Subcutaneous abdominal adipose tissue (tissue), 5 donors: Measurements from ENCODE around the gene COX19.
"Not testable (repeated sequence)": the region's sequence is repeated elsewhere in the genome, so short reads cannot be mapped to it uniquely, and the experiment has no call there.

Experiments used
- H3K27ac ChIP-seq: one replicate; pipeline ENCODE4 v1.7.0; 2013; ENCODE audit warnings: low read depth, mild to moderate bottlenecking, inconsistent platforms, low read length, moderate library complexity
- H3K27me3 ChIP-seq, 5 donors: one replicate each; pipeline ENCODE4 v1.7.0; 2013; ENCODE audit warnings: low read length in 5 of 5, inconsistent platforms in 1 of 5; ENCODE audit not compliant: control insufficient read depth in 5 of 5, insufficient read depth in 4 of 5
- H3K36me3 ChIP-seq, 5 donors: one replicate each; pipeline ENCODE4 v1.7.0; 2013; ENCODE audit warnings: low read length in 5 of 5; ENCODE audit not compliant: control insufficient read depth in 5 of 5, insufficient read depth in 5 of 5
- H3K4me1 ChIP-seq, 5 donors: one replicate each; pipeline ENCODE4 v1.7.0; 2013; ENCODE audit warnings: low read length in 5 of 5, mild to moderate bottlenecking in 3 of 5, moderate library complexity in 1 of 5; ENCODE audit not compliant: control insufficient read depth in 5 of 5, insufficient read depth in 5 of 5
- H3K4me3 ChIP-seq, 5 donors: one replicate each; pipeline ENCODE4 v1.7.0; 2013; ENCODE audit warnings: low read length in 5 of 5, low read depth in 1 of 5
- H3K9ac ChIP-seq, 5 donors: one replicate each; pipeline ENCODE4 v1.7.0; 2013; ENCODE audit warnings: low read length in 5 of 5, mild to moderate bottlenecking in 4 of 5, moderate library complexity in 3 of 5
- H3K9me3 ChIP-seq, 5 donors: one replicate each; pipeline ENCODE4 v1.7.0; 2013; ENCODE audit warnings: low read length in 5 of 5; ENCODE audit not compliant: control insufficient read depth in 5 of 5
- donor health status: healthy.
- donor health status: healthy.
- donor health status: healthy.
- donor health status: healthy.
- donor health status: healthy.

COX19 gene

DNA sequence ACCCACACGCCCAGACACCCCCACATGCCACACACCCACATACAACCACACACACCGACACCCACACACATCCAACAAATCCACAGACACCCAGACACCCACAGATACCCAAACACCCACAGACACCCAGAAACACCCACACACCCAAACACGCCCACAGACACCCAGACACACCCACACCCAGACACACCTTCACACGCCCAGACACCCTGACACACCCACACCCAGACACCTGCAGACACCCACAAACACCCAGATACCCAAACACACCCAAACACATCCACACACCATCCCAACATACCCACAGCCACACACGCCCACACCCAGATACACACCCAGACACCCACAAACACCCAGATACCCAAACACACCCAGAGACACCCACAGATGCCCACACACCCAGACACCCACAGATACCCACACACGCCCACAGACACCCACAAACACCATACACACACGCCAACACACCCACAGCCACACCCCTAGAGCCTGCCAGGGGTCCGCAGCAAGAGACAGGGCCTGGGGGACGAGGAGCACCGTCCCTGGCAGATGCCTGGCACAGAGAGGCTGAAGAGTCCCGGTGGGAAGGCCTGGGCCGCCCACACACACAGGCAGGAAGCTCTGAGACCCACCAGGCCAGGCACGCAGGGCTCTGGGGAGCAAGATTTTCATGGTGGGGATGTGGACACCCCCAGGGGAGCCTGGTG is 36.1 kb upstream of the COX19 start:
- no peak overlapping the region for H3K9ac ChIP-seq
- no peak overlapping the region for H3K4me3 ChIP-seq
- no peak overlapping the region for H3K27ac ChIP-seq
- H3K4me1 ChIP-seq, result peaks cover 0 to 15% (median 0%) of the 10 kb centered on the region in 5 donors
- H3K27me3 ChIP-seq, result no peaks in the 10 kb centered on the region
- H3K36me3 ChIP-seq, result peaks cover 0 to 35% (median 30%) of the 10 kb centered on the region in 5 donors
- no peaks in the 10 kb centered on the region for H3K9me3 ChIP-seq

DNA sequence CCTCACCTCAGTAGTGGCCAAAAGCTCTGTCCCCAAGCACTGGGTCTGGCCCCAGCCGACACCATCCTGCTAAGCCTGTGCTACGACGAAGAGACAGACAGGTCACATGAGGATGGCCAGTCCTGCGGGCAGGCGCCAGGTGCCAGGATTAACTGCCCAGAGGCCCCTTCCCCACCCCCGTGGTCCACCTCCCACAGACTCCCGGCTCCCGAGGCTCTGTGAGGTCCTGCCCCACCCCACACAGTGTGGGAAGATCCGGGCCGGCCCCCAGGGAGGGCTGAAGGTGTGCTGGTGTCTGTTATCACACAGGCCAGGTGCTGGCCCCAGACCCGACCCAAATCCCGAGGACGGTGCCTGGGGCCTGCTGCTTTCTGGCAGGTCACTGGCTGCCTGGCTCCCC is 34.9 kb upstream of the COX19 start:
- Histone ChIP-seq H3K27ac (no peak overlapping the region), H3K36me3 (peaks cover 0 to 38% (median 30%) of the 10 kb centered on the region in 5 donors), H3K9ac (no peak overlapping the region), H3K27me3 (no peaks in the 10 kb centered on the region), H3K4me3 (no peak overlapping the region), H3K4me1 (peaks cover 0 to 7% (median 0%) of the 10 kb centered on the region in 5 donors), H3K9me3 (no peaks in the 10 kb centered on the region)

DNA sequence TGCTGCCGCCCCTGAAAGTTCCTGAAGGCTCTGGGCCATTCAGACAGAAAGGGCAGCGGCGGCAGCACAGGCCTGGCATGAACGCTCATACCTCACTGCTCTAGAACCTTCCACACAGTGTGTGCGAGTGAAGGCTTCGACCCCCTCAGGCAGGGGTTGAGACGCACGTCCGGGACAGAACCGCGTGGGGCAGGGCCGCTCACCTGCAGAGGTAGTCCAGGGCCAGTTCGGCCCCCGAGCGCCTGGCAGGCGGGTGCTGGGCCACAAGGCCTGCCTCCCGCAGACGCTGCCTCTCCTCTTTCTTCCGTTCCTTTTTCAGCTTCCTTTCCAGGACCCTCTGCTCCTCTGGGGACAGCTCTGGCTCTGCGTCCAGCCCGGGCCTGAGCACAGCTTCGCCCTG is 34.4 kb upstream of the COX19 start:
- no peaks in the 10 kb centered on the region for H3K27me3 ChIP-seq
- no peak overlapping the region for H3K27ac ChIP-seq
- no peak overlapping the region for H3K4me3 ChIP-seq
- H3K36me3 ChIP-seq, result peaks cover 0 to 38% (median 30%) of the 10 kb centered on the region in 5 donors
- H3K9me3 ChIP-seq, result no peaks in the 10 kb centered on the region
- H3K4me1 ChIP-seq, result peaks cover 0 to 7% (median 0%) of the 10 kb centered on the region in 5 donors
- H3K9ac ChIP-seq, result no peak overlapping the region

DNA sequence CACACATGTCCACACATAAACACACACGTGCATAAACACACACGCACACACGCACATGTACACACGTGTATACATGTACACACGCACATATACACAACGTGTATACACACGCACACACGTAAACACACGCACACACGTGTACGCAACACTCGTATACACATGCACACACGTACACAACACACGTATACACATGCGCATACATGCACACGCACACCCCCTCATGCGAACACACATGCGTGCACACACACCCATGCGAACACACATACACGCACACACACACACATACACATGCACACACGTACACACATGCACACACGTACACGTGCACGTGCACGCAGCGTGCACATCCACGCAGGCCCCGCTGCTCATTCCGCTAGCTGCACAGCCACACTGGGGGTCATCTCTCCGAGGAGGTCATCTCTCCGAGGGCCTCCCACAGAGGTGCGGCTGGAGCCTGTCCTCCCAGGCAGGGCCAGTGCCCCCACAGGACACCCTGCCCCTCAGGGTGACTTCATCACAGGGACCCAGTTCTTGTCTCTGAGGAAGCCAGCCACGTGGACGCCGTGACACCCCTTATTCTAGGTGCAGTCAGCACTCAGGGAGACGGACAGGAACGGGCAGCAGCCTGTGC is 33.5 kb upstream of the COX19 start:
- no peak overlapping the region for H3K27ac ChIP-seq

DNA sequence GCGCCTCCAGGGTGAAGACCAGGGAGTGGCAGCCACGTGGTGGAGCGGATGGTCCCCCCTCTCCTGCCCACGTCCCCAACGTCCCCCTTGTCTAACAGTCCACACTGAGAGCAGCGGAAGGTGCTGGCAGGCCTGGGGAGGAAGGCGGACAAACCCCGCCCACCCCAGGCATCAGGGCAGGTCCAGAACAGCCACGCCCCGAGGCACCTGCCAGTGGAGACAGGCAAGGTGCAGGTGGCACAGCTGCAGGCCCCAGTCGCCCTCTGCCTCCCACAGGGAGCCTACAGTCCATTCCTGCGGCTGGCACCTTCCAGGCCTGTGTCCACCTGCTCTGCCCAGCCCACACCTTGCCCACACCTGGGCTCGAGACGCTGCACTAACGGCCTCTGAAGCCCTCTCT is 32.6 kb upstream of the COX19 start:
- Histone ChIP-seq H3K27me3 (no peaks in the 10 kb centered on the region), H3K36me3 (peaks cover 0 to 45% (median 34%) of the 10 kb centered on the region in 5 donors), H3K4me1 (peaks cover 0 to 7% (median 0%) of the 10 kb centered on the region in 5 donors), H3K9me3 (no peaks in the 10 kb centered on the region), H3K9ac (no peak overlapping the region), H3K4me3 (no peak overlapping the region), H3K27ac (no peak overlapping the region)

More for the DNA sequence above, 33.5 kb upstream of the COX19 start:
- peaks cover 0 to 44% (median 34%) of the 10 kb centered on the region in 5 donors for H3K36me3 ChIP-seq
- no peak overlapping the region for H3K4me3 ChIP-seq
- no peaks in the 10 kb centered on the region for H3K9me3 ChIP-seq
- H3K27me3 ChIP-seq, result no peaks in the 10 kb centered on the region
- H3K4me1 ChIP-seq, result peaks cover 0 to 7% (median 0%) of the 10 kb centered on the region in 5 donors
- H3K9ac ChIP-seq, result no peak overlapping the region

DNA sequence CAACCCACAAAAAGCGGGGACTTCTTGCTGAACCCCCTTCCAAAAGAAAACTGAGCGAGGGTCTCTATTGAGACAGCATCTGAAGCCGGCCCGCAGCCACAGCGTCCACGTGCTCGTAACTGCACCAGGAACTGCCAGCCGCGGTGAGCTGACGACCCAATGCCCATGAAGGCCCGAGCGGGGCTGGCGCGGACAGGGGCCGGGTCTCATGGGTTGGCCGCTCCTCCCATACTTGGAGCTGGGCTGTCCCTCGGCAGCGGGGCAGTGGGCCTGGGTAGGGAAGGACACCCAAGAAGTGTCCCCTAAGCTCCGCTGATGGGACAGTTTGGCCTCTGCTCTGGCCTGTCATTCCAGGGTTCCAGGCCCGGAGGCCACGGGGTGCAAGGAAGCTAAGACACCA is 30.0 kb upstream of the COX19 start:
- Histone ChIP-seq H3K36me3 (peaks cover 0 to 45% (median 34%) of the 10 kb centered on the region in 5 donors), H3K27me3 (no peaks in the 10 kb centered on the region), H3K27ac (no peak overlapping the region), H3K9ac (no peak overlapping the region), H3K4me1 (no peaks in the 10 kb centered on the region), H3K4me3 (no peak overlapping the region), H3K9me3 (no peaks in the 10 kb centered on the region)

DNA sequence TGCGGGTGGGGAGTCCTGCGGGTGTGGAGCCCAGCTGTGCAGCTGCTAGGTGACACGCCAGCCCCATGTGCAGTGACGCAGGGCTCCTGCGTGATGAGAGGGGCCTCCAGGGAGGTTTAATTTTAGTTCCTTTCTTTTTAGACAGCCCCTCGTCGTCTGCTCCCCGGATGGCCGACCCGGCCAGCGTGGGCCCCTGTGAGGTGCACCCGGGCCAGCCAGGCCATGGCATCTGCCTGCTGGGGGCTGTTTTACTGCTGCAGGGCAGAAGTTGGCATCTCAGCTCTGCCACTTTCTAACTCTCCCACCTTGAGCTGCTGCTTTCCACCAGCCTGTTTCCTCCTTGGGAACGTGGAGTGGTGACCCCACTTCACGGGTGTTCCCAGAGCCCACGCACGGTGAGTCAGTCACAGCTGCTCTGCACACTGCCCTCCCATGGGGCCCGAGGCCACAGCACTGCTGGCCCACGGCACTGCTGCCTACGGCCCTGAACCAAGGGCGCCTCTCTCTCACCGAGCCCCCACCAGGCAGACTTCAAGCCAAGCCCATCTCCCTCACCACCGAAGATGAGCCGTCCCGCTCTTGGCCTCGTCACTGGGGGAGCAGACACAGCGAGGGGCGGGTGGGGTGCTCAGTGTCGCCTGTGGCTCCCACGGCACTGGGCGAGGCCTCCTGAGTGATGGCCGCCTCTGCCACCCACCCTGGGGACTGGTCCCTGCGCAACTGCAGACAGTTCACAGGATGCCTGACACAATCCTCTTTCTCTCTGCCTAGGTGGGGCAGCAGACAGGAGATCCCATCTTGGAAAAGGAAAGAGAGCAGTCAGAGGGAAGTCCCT is 28.9 kb upstream of the COX19 start:
- peaks cover 0 to 45% (median 32%) of the 10 kb centered on the region in 5 donors for H3K36me3 ChIP-seq
- no peaks in the 10 kb centered on the region for H3K27me3 ChIP-seq
- H3K9me3 ChIP-seq, result no peaks in the 10 kb centered on the region
- H3K27ac ChIP-seq, result no peak overlapping the region
- no peak overlapping the region for H3K9ac ChIP-seq
- H3K4me3 ChIP-seq, result no peak overlapping the region
- H3K4me1 ChIP-seq, result no peaks in the 10 kb centered on the region

DNA sequence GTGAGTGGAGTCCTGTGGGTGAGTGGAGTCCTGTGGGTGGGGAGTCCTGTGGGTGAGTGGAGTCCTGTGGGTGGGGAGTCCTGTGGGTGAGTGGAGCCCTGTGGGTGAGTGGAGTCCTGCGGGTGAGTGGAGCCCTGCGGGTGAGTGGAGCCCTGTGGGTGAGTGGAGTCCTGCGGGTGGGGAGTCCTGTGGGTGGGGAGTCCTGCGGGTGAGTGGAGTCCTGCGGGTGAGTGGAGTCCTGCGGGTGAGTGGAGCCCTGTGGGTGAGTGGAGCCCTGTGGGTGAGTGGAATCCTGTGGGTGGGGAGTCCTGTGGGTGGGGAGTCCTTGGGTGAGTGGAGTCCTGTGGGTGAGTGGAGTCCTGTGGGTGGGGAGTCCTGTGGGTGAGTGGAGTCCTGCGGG is 27.1 kb upstream of the COX19 start:
- not testable (repeated sequence) for H3K27me3 ChIP-seq, H3K9me3 ChIP-seq, H3K27ac ChIP-seq, H3K9ac ChIP-seq, H3K4me1 ChIP-seq, H3K4me3 ChIP-seq
- H3K36me3 ChIP-seq, result peaks cover 0 to 36% (median 24%) of the 10 kb centered on the region in 5 donors

DNA sequence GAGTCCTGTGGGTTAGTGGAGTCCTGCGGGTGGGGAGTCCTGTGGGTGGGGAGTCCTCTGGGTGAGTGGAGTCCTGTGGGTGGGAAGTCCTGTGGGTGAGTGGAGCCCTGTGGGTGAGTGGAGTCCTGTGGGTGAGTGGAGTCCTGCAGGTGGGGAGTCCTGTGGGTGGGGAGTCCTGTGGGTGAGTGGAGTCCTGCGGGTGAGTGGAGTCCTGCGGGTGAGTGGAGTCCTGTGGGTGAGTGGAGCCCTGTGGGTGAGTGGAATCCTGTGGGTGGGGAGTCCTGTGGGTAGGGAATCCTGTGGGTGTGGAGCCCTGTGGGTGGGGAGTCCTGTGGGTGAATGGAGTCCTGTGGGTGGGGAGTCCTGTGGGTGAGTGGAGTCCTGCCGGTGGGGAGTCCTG is 26.7 kb upstream of the COX19 start:
- not testable (repeated sequence) for H3K4me1 ChIP-seq, H3K9me3 ChIP-seq, H3K27ac ChIP-seq, H3K4me3 ChIP-seq, H3K9ac ChIP-seq, H3K27me3 ChIP-seq
- peaks cover 0 to 36% (median 22%) of the 10 kb centered on the region in 5 donors for H3K36me3 ChIP-seq
